Left cardiac atrium (tissue), 4 donors: ENCODE data around the gene ZDHHC11. TPM values are rescaled to one million over a fixed set of nuclear protein-coding genes. Genes with fewer than 3 reads are reported as not detected.
"Not testable (repeated sequence)": the region's sequence is repeated elsewhere in the genome, so short reads cannot be mapped to it uniquely, and the experiment has no call there.

Experiments used
- ATAC-seq, 2 donors: fragments of 200-7000 bp; cut with Tn5 transposase; one replicate each; pipeline ENCODE4 v1.9.1; 2020; ENCODE audit warnings: mild to moderate bottlenecking in 2 of 2, moderate library complexity in 2 of 2
- DNase-seq: peaks from one replicate; pipeline ENCODE4 v3.0.0-alpha.2; 2020
- intact Hi-C, 2 donors: fragments of 100-400 bp; cut with DNase I; formaldehyde crosslinking; loops; one replicate each; pipeline versions ENCODE4 v1.14.1 to v1.15.1; 2022 to 2023
- total RNA-seq, 2 donors: library from RNA; stranded (reverse); fragmentation: NEBNext Ultra II Directional; extraction: Animal tissue kit (Norgen Biotek cat#: 25700); gene quantifications; one replicate each; pipeline ENCODE4 v1.2.1, GENCODE V29; 2021
- donor health status: DM: no; HTN: yes; CAD: no.
- donor health status: DM: no; HTN: yes; CAD: no; lungs with severe emphysema.
- donor health status: DM: yes; HTN: yes; CAD: no.
- donor health status: Dilated cardiomyopathy.

The ZDHHC11 gene
- total RNA-seq, 2 donors from 2014 or later = 31.1 to 36.7 TPM

DNA sequence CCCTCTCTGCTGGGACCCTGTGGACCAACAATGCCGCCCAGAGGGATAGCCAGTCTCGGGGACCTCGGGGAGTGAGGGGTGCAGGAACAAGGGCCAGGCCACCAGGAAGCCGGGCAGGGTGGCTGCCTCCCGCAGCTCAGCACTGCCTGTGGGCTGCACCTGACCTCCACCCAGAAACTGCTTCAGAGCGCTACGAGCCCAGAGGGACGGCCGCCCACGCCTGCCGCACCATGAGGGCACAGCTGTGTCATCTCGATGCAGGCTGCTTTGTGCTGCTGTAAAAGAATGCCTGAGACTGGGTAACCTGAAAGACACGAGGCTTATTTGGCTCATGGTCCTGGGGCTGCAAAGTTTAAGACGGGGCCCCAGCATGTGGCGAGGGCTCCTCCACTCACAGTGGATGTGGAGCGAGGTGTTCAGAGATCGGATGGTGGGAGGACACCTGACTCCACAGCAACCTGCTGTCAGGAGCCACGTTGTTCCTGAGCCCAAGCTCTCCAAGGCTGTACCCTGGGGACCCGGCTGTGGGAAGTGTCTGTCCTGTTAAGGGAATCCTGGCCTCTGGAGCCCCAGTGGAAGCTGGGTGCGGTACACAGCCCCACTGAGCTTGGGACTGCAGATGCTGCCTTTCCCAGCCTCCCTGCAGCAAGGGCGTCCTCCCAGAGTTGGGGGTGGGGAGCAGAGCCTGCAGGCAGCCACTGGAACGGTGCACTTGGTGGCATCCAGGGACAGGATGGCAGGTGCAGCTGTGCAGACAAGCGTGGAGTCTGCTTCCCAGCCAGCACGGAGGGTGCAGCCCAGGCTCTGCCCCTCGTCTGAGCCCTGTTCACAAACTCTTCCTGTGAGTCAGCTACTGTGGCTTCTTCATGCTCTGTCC, 11.8 kb upstream of the ZDHHC11 start:
- intact Hi-C loops = no loop called here
- DNase-seq (no peak), ATAC-seq (no peak)

DNA sequence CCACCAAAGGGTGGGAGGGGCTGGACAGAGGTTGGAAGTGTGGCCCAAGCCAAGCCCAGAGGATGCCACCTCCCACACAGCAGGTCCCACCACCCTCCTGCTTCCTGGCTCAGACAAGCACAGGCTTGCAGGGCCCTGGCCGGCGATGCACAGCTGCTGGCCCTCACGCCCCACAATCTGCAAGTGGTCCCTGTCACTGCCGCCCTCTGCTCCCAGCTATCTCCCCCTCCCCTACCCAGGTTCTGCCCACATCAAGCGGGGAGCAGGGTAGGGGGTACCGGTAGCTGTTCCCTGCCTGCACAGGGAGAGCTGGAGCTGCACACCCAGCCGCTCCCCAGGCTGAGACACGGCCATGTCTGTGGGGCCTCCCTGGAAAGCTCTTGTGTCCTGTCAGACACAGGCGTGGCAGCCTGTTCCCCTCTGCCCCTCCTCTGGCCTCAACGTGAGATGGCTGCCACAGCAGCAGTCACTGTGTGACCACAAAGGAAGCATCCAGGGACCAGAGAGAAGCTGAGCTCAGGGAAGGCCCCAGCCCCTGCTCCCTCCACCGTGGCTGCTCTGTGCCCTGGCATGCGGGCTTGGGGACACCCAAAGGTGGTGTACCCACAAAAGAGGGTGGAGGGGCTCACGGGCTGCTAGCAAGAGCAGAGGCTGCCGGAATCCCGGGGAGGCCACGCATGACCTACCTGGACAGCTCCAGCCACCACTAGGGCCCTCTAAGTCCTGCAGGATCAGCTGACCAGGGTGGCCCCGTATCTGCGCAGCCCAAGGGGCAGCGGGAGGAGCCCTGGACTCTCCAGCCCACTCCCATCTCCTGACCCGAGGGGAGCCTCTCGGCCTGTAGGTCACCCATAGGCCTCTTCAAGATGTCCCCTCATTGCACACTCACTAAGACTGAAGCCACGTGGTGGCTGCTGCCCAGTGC, 10.9 kb upstream of the ZDHHC11 start:
- peak in 1 of 2 donors; percentile 16 for ATAC-seq
- intact Hi-C loops = no loop called here
- peak; percentile 12 for DNase-seq

DNA sequence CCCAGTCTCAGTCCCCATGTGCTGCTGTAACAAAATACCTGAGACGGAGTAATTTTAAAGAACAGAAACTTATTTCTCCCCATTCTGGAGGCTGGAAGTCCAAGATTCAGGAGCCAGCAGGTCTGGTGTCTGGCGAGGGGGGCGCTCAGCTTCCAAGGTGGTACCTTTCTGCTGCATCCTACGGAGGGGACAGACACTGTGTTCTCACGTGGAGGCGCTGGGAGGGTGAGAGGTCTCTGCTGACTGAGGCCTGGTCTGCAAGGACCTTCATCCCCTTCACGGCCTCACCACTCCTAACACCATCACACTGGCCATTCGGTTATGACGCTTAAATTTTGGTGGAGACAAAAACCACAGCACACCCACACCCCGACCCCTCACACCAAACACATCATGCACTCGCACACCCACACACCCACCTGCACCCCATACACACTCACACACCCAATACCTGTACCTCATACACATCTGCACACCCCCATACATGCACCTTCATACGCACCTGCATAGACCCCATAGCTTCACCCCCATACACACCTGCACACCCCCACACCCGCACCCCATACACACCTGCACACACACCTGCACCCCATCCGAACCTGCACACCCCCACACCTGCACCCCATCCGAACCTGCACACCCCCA, 9.8 kb upstream of the ZDHHC11 start:
- DNase-seq = no peak
- intact Hi-C loops = no loop called here
- ATAC-seq = no peak

DNA sequence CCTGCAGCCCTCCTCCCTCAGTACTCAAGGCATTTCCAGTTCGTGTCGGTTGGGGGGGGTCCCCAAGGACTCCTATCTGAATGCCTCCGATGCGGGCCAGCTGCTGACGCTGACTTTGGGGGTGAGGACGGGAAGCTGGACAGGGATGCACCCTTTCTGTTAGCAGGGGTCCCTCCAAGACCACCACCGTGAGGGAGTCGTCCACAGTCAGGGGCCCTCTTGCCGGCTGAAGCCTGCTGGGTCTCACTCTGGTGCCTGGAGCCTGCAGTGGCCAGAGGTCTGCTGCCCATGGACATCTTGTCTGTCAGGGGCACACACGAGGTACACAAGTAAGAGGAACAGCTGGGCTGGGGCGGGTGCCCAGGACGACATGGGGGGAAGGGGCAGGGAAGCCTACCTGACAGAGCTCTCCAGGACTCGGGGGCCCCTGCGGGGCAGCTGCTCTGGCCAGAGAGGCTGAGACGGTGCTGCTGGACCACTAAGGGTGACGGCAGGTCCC, 9.1 kb upstream of the ZDHHC11 start:
- ATAC-seq (no peak), DNase-seq (no peak)
- intact Hi-C loops = no loop called here

DNA sequence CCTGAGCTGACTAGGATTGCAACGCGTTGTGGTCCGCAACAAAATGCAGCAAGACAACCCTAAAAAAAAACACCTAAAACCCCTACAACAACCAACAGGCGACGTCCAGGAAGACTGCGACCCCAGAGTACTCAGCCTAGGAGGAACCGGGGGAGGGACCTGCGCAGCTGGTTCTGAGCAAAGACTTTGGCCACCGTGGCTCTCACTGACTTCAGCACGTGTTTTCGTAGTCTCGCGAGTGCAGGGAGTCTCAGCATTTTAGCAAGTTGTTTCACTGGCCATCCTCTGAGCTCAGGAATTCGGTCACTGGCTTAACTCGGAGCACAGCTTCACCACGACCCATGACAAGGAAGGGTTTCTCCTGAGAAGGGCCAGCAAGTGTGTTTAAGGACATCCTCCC, 8.6 kb upstream of the ZDHHC11 start:
- intact Hi-C loops = no loop called here
- ATAC-seq (no peak), DNase-seq (no peak)

DNA sequence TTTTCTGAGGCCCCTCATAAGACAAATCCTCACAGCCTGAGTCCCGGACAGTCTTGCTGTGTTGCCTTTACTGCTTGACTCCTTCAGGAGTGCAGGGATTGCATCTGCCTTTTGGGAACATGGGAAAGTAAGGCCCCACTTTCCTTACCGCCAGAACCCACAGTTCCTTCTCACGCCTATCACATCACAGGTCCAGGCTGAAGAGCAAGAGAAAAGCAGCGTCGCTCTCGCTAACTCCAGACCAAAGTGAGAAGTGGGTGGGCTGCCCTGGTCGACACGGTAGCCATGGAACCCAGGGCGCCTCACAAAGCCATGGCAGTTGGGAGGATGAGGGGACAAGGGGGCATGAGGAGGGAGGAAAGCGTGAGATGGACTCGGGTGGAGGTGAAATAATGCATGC, 7.9 kb upstream of the ZDHHC11 start:
- ATAC-seq (no peak), DNase-seq (no peak)
- intact Hi-C loops = no loop called here

DNA sequence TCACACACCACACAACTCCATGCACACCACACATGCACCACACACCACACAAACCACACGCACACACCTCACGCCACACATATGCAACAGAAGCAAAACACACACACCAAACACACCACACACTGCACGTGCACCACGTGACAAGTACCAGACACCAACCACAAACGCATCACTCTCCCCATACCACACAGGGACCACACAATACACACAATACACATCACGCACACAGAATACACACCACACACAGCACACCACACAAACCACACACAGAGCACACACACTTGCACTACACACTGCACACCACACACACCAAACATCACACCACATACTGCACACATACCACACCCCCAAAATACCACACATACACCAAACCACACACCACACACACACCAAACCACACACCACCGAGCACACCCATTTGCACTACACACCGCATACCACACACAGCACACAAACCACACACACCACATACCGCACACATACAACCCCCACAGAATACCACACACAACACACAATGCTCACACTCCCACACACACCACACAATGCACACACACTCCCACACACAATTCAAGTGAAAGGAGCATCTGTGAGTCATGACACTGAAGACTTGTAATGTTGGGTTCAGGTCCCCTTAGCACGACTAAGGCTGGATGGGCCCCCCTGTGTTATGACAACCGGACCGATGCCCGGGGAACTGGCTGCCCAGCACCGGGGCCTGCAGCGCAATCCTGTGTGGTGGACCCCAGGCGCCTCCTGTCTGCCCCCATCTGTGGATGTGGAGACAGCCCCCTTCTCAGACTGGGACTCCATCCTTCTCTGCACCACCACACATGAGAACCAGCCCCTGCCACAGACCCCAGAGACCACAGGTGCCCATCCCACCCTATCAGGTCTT, 6.0 kb upstream of the ZDHHC11 start:
- DNase-seq (peak; percentile 14), ATAC-seq (no peak)
- intact Hi-C loops = no loop called here

DNA sequence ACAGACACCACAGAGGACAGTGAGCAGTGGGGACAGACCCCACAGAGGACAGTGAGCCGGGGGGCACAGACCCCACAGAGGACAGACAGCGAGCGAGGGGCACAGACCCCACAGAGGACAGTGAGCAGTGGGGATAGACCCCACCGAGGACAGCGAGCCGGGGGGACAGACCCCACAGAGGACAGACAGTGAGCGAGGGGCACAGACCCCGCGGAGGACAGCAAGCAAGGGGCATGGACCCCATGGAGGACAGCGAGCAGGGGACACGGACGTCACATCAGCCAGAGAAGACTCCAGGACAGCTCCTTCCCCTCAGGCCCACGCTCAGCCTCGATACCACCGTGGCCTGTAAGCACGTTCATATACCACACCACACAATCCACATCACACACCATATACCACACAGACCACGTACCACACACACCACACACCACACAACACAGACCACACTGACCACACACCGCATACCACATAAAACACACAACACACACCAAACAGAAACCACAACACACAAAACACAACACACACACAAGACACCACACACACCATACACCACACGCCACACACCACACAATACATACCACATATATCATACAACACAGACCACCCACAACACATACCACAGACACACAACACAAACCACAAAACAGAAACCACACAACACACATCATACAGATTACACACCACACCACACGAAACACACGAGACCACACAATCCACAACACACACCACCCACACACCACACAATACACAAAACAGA, 5.2 kb upstream of the ZDHHC11 start:
- ATAC-seq (no peak), DNase-seq (peak; percentile 16)
- intact Hi-C loops = no loop called here

DNA sequence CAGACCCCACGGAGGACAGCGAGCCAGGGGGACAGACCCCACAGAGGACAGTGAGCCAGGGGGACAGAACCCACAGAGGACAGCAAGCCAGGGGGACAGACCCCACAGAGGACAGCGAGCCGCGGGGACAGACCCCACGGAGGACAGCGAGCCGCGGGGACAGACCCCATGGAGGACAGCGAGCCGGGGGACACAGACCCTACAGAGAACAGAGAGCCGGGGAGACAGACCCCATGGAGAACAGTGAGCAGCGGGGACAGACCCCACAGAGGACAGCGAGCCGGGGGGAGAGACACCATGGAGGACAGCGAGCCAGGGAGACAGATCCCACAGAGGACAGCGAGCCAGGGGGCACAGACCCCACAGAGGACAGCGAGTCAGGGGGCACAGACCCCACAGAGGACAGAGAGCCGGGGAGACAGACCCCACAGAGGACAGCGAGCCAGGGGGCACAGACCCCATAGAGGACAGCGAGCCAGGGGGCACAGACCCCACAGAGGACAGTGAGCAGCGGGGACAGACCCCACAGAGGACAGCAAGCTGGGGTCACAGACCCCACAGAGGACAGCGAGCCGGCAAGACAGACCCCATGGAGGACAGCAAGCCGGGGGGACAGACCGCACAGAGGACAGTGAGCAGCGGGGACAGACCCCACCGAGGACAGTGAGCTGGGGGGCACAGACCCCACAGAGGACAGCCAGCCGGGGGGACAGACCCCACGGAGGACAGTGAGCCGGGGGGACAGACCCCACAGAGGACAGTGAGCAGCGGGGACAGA, 4.4 kb upstream of the ZDHHC11 start:
- ATAC-seq (no peak), DNase-seq (no peak)
- intact Hi-C loops = no loop called here

DNA sequence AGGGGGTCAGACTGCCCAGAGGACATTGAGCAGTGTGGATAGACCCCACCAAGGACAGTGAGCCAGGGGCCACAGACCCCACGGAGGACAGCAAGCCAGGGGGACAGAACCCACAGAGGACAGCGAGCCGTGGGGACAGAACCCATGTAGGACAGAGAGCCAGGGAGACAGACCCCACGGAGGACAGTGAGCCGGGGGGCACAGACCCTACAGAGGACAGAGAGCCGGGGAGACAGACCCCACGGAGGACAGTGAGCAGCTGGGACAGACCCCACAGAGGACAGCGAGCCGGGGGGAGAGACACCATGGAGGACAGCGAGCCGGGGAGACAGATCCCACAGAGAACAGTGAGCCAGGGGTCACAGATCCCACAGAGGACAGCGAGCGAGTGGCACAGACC, 3.4 kb upstream of the ZDHHC11 start:
- ATAC-seq = no peak
- DNase-seq = no peak
- intact Hi-C loops = no loop called here

DNA sequence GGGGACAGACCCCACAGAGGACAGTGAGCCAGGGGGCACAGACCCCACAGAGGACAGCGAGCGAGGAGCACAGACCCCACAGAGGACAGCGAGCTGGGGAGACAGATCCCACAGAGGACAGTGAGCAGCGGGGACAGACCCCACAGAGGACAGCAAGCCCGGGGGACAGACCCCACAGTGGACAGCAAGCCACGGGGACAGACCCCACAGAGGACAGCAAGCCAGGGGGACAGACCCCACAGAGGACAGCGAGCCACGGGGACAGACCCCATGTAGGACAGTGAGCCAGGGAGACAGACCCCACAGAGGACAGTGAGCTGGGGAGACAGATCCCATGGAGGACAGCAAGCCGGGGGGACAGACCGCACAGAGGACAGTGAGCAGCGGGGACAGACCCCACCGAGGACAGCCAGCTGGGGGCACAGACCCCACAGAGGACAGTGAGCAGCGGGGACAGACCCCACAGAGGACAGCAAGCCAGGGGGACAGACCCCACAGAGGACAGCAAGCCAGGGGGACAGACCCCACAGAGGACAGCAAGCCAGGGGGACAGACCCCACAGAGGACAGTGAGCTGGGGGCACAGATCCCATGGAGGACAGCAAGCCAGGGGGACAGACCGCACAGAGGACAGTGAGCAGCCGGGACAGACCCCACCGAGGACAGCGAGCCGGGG, 2.8 kb upstream of the ZDHHC11 start:
- ATAC-seq, intact Hi-C loops, DNase-seq: not testable (repeated sequence)

DNA sequence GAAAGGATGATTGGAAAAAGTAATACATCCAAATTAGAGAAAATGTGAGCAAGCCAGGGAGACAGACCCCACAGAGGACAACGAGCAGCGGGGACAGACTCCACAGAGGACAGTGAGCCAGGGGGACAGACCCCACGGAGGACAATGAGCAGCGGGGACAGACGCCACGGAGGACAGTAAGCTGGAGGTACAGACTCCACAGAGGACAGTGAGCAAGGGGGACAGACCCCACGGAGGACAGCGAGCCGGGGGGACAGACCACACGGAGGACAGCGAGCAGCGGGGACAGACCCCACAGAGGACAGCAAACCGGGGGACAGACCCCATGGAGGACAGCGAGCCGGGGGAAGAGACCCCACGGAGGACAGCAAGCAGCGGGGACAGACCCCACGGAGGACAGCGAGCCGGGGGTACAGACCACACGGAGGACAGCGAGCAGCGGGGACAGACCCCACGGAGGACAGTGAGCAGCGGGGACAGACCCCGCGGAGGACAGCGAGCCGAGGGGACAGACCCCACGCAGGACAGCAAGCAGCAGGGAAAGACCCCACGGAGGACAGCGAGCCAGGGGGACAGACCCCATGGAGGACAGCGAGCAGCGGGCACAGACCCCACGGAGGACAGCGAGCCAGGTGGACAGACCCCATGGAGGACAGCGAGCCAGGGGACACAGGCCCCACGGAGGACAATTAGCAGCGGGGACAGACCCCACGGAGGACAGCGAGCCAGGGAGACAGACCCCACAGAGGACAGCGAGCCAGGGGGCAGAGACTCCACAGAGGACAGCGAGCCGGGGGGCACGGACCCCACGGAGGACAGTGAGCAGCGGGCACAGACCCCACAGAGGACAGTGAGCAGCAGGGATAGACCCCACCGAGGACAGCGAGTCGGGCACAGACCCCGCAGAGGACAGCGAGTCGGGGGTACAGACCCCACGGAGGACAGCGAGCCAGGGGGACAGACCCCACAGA, 1.9 kb upstream of the ZDHHC11 start:
- intact Hi-C loops = no loop called here
- ATAC-seq (no peak), DNase-seq (no peak)

DNA sequence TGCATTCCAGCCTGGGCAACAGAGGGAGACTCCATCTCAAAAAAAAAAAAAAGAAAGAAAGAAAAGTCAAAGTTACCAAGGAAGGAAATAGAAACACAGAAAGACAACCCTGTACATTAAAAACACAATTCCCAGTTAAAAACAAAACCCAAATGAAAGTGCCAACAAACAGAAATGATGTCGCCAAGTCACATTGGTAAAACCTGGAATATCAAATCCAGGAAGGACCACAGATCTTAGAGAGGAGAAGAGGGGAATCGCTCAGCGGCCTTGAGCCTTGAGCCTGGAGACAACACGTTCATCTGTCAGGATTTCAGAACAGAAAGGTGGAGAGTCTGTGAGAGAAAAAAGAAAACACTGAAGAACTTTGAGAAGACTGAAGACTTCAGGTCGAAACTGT, 1.2 kb upstream of the ZDHHC11 start:
- ATAC-seq = no peak
- intact Hi-C loops = no loop called here
- no peak for DNase-seq

DNA sequence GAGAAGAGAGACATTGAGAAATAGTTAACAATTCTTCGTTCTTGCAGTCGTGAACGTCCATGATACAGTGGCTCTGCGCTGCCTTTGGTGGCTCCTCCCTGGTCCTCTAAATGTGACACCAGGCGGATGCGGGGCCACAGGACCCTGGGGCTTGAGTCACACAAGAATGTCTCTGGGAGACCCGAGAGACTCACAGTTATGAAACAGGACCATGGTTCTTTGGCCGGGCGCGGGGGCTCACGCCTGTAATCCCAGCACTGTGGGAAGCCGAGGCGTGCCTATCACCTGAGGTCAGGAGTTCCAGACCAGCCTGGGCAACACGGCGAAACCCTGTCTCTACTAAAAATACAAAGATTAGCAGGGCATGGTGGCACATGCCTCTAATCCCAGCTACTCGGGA, 767 bp upstream of the ZDHHC11 start:
- ATAC-seq = no peak
- intact Hi-C loops = no loop called here
- DNase-seq = no peak

DNA sequence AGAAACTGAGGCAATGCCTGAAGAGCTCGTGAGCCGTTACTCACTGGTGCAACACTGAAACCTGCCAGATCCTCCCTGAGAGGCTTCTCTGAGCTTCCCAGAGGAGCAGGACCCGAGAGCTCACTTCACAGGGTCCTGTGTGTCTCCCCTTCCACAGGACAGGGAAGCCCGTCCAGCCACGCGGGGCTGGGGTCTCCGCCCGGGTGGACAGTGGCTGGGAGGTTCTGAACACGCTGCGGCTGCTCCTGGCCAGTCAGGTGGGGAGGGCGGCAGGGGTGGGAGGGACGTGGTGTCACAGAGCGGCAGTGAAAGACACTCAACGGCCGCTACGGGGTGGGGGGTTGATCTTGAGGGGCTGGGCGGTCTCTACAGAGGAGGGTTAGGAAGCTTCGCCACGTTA, 290 bp upstream of the ZDHHC11 start:
- DNase-seq = no peak
- intact Hi-C loops = no loop called here

More for the DNA sequence above, 290 bp upstream of the ZDHHC11 start:
- no peak for ATAC-seq
